HG03565 (cell line): Measurements from ENCODE around the gene ADCY3.

Experiments
- ATAC-seq: cut with Tn5 transposase; IDR thresholded peaks from one replicate; pipeline ENCODE4 v1.9.1; 2021; ENCODE audit warnings: mild to moderate bottlenecking, moderate library complexity; ENCODE audit not compliant: unreplicated experiment

ADCY3 gene

DNA sequence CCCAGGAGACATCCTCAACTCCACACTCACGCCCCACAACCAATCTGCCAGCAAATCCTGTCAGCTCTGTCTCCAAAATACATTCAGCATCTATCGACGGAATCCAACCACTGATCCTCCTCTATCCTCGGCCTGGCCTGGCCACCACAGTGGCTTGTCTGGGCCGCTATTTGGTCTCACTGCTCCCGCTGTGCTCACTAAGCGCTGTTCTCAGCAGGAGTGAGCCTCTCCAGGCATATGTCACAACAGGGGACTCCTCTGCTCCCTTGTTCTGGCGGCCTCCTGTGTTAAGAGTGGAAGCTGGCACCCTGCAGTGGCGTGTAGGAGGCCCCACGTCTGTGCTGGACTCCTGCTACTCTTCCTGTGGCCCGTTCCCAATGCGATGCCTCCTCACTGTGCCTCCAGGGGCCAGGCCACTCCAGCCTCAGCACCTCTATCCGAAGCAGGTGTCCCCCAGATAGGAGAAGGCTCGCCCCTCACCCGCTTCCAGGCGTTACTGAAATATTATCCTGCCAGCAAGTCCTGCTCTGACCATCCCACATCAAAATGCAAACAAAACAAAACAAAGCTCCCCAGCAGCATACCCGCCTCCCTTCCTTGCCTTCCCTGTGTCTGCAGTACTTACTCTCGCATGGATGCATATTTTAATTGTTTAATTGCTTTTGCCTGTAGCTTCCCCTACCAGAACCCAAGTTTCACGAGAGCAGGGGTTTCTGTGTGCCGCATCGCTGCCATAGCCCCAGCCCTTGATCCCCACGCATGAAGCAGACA lies 86.9 kb downstream of the ADCY3 start:
- ATAC-seq: no peak

DNA sequence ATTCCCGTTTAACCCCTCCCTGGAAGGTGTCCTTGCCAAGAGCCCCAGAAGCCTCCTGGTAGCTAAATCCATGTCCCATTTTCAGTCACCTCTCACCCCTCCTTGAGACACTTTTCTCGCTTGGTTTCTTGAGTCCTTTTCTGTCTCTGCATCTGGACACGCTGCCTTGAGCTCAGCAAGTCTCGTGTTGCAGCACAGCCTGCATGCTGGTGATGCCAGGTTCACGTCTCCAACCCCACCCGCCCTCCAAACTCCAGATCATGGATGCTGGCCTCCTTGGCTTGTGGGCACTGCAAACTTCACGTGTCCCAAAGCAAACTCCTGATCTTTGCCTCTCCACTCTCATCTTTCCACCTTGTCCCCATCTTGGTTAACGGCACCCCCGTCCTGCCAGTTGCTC lies 87.5 kb downstream of the ADCY3 start:
- no peak for ATAC-seq

DNA sequence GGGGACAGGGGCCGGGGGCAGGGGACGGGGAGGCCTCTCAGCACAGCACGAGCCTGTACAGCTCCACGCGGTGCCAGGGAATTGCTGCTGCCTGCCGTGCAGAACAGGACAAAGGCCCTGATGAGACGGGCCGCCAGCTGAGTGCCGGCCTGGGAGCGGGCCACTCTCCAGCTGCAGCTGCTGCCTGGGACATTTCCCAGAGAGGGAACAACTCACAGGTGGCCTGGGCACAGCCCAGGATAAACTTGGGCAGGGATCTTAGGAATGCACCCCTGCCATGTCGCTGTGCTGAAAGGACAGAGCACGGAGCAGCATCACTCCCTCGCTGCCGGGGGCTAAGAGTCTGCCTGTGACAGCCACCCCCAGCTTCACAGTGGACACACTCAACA lies 88.0 kb downstream of the ADCY3 start:
- no peak for ATAC-seq

DNA sequence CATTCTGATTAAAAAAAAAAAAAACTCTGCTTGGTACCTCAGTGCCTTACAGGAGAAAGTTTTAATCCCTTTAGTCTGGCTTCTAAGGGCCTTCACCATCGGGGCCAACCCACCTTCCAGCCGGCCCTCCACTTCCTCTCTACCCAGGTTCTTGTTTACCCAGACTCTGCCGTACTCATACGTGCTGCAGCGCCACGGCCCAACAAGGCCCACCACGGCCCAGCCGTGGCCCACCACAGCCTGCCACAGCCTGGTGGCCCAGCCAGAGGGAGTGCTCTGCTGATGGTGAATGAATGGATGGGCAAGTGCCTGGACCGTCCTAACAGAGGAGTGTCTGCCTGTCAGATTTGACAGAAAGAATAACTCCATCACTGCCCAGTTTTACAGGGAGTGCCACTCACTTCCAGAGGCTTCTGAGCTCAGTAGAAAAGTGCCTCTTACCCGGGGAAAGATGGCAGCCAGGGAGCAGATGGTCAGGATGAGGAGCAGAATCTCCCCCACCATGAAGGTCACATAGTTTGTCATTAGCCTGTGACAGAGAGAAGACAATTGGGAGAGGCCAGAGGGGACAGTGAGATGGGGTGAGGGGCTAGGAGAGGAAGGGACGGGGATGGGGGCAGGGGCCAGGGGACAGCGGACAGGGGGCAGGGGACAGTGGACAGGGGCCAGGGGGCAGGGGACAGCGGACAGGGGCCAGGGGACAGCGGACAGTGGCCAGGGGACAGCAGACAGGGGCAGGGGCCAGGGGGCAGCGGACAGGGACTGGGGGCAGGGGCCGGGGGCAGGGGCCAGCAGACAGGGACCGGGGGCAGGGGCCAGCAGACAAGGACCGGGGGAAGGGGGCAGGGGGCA lies 88.6 kb downstream of the ADCY3 start:
- ATAC-seq: no peak

GRCh38 chr2:24830786-24831185 lies 89.3 kb downstream of the ADCY3 start:
- no peak for ATAC-seq

DNA sequence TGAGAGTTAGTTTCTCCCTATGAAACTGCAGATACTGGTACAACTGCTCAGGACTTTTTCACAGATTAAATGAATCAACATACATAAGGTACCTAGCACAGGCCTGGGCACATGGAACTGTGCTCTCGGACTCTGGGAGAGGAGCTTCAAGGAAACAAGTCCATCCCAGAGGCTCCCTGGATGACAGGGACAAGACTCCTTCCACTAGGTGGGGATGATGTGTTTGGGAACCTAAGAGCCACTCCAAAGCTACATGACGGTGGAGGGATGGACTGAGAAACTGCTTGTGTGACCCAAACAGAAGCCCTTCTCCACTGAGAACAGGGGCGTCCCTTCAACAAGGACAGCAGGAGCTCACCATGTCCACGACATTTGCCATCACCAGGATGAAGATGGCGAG lies 89.7 kb downstream of the ADCY3 start:
- no peak for ATAC-seq

GRCh38 chr2:24828238-24828996 lies 91.6 kb downstream of the ADCY3 start:
- ATAC-seq: no peak

DNA sequence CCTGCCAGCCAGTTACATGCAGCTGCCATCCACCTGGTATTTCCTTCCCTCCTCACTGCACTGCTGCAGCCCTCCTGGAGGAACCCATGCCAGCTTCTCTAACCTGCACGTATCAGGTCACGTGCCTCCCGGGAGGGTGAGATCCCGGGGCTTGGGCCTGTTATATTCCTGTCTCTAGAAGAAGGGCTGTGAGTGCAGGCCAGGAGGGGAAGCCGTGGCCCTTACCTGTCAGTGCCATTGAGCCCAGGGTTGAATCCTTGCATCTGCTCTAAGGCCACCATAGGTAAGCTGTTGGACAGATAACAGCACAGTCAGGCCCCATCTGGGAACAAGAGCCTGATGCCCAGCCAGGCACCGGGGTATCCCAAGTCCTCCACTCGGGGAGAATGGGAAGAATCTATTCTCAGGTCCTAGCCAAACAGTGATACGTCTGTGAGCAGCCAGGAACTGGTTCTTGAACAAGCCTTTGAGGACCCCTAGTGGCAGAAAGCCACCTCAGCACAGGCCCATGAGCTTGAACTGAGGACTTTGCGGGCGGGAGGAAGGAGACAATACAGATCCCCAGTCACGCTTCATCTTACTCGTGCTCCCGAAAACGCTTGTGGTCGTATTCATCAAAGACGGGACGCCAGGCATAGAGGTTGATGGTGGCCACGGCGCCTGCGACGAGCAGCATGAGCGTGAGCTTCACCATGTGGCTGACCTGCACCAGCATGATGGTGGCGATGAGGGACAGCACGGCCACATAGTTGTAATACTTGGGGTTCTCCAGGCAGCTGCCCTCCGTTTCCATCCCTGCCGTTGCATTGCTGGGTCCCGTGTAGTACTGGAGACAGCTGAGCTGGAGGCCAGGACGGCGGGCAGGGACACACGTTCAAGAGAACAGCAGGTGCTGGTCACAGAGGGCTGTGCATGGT lies 92.5 kb downstream of the ADCY3 start:
- peak; percentile 65 for ATAC-seq

DNA sequence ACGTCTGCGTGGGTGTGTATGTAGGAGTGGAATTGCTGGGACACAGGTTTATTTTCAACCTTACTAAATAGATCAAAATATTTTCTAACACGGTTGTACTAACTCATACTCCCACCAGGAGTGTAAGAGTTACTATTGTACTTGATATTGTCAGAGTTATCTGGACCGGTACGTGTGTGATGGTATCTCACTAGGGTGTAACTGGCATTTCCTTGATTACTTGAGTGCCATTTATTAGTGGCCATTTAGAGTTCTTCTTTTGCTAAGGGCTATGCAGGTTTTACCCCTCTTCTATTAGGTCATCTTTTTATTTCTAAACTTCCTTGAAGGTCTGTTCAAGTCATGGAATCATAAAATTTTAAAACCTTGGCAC lies 93.3 kb downstream of the ADCY3 start:
- ATAC-seq: no peak

DNA sequence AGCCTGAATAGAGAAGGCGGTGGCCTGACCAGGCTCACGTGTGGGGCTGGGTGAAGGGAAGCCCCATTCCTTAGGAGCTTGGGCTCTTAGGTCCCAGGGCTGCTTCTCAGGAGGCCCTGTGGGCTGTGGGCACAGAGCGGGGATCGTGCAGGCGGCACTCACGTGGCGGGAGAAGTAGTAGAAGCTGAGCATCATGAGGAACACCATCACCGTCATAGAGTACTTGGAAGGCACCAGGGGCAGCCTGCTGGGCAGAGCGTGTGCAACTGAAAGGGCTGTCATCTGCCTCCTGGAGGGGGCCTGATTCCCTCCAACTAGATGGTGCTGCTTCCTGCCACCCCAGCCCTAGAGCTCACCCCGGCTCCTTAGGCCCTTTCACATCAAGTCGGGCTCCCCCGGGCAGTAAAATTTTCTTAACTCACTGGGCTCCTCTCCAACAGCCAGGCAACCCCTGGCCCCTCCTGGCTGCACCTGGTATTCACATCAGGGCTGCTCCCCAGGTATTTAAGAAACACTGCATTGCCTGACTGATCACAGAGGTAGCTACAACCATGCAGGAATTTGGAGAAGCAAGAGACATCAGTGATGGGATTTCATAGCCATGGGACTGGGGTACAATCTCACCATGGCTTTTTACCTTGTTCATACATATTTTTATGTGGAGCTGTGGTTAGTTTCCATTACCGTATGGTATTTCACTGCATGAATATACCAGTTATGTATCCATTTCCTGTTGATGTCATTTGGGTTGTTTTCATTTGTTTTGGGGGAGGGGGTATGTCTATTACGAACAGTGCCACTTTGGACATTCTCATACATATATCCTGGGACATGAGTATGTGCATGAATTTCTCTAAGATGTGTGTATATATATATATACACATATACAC lies 93.9 kb downstream of the ADCY3 start:
- no peak for ATAC-seq

- no peak for ATAC-seq
Measured at GRCh38 chr2:24824966-24825882, 94.8 kb downstream of the ADCY3 start.

DNA sequence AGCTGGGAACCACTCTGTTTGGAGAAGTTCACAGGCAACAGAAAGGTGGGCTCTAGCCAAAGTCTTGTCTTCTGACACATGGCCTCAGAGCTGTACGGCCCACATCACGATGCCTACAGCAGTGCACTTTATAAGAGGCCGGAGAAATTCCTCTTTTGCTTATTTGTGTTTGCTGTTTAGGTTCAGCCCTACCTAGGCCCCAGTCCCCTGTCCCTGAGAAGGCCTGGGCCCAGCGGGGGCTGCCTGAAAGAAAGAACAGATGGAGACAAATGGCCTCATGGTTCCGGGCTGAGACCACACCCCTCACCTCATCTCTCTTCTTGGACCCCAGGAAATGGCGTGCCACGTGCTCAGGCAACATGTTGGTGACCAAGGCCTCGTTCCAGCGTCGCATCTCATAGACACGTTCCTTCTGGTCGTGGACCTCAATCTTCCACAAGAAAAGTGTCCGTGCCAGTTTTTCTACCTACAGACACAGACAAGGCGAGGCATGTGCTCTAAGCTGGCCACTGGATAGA lies 95.9 kb downstream of the ADCY3 start:
- ATAC-seq: no peak

GRCh38 chr2:24822049-24822706 lies 97.9 kb downstream of the ADCY3 start:
- ATAC-seq: no peak

GRCh38 chr2:24821433-24821891 lies 98.6 kb downstream of the ADCY3 start:
- no peak for ATAC-seq

DNA sequence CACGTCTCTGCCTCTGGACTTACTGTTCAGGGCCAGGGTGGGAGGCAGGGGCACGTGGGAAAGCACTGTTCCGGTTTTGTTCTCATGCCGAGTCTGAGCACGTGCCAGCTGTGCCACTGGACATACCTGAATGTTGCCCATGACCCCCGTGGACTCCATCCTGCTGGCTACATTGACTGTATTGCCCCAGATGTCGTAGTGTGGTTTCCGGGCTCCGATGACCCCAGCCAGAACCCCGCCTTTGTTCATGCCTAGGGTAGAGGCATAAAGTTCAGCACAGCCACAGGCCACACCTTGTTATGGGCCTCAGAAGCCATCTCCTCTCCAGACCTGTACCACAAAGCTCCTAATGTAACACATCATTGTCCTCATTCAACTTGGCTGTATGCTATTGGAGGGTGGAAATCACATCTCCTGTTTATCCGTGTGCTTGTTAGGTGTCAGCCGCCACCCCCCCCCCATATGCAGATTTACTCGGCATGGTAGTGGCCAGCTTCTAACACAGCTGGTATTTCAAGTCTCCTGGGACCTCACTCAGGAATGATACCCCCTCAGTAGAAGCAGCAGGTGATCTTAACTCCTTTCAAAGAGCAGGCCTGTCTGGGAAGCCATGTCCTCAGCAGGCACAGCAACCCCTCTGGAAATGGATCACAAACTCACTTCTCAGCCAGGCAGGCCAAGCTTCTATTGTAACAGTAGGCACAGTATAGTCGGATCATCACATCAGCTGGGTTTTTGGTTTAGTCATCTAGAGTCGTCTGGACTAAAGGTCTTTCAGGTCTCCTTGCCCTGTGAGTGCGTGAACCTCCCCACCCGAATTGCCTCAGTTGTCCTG lies 99.2 kb downstream of the ADCY3 start:
- ATAC-seq: no peak

DNA sequence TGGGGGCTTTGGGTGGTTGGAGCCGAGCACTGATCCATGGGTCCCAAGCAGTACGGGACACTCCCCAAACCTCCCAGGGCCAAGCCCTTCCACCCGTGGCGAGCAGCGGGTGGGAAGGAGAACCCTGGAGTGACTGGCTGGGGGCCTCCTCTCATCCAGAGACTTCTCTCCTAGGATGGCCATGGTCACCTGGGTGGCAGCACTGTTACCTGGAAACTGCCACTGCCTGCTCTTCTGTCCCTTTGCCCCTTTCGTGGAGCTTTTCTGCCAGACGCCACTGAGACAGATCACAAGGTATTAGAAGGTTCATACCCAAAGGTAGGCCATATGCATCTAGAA lies 99.9 kb downstream of the ADCY3 start:
- ATAC-seq: no peak
